GM08714 (cell line): ENCODE data around the gene TASL.

Source experiments
- H3K4me3 ChIP-seq: fragments of 200-500 bp; sonication (Bioruptor generic); 2 replicates; pipeline ENCODE4 v1.5.1; 2014; ENCODE audit warnings: mild to moderate bottlenecking, low read length, inconsistent platforms
- ZNF274 ChIP-seq: IDR thresholded peaks from 2 replicates; pipeline ENCODE4 v1.6.1; 2012; ENCODE audit warnings: mild to moderate bottlenecking, low read depth, low read length

Gene TASL

DNA sequence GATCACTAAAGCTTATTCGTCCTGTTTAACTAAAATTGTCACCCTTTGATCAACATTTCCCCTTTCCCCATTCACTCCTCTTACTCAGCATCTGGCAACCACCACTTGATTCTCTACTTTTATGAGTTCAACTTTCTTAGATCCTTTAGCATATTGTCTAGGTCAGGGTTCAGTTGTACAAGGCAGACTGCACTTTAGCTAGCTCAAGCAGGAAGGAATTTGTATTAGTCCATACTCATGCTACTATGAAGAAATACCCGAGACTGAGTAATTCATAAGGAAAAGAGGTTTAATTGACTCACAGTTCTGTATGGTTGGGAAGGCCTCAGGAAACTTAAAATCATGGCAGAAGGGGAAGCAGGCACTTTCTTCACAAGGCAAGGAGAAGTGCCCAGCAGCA is 44.3 kb downstream of the TASL start:
- H3K4me3 ChIP-seq: no peak overlapping the region
- no peak for TF ChIP-seq ZNF274

DNA sequence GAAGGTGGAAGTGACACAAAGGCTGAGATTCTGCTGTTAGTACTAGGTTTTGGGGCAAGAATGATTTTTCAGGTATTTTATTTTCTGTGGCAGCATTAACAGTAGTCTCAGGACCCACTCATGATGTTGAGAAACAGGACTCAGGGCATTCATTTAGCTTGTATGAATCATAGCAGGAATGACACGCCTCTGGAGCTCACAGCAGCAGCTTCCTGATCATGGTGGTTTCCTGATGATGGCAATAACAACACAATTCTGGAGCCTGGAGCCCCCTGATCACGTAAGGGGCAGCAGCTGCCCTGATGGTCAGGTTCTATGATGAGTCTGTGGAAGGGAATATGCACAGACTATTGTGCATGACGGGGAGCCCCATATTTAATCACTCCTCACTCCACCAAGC is 47.0 kb downstream of the TASL start:
- no peak for TF ChIP-seq ZNF274
- H3K4me3 ChIP-seq: no peak overlapping the region

GRCh38 chrX:30525732-30526131 is 51.8 kb downstream of the TASL start:
- no peak for TF ChIP-seq ZNF274
- no peak overlapping the region for H3K4me3 ChIP-seq

- TF ChIP-seq ZNF274: no peak
- H3K4me3 ChIP-seq: no peak overlapping the region
These were observed 56.0 kb downstream of the TASL start for GRCh38 chrX:30521440-30522182.

DNA sequence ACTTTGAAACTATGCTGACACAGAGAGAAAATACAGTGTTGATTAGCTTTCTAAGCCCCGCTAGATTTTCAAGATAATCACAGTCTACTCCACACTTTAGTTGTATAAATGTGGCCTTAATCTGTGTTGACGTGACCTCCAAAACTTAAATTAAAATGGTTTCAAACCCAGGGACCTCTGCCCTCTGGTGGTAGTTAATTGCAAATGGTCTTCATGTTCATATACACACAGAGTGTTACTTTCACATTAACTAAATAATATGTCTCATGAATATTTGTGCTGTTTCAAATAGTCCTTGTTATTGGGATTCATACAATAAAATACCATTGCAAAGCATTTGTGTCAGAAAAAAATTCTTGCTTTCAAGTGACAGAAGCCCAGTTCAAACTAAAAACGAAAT is 64.3 kb downstream of the TASL start:
- no peak for TF ChIP-seq ZNF274
- H3K4me3 ChIP-seq: no peak overlapping the region
